Keratinocyte (primary cell): ENCODE data around the gene CES2. TPM values are rescaled to one million over a fixed set of nuclear protein-coding genes. Genes with fewer than 3 reads are reported as not detected.

Experiments used
- DNase-seq: peaks from one replicate; pipeline ENCODE4 v3.0.0-alpha.2; 2011; ENCODE audit warnings: low read depth, missing footprints, low spot score
- FAIRE-seq: peaks from 2 replicates; lab custom pipeline; 2011; peaks lifted over from hg19 to GRCh38; lab: Jason Lieb, UNC
- H2AFZ ChIP-seq: 2 replicates; pipeline ENCODE4 v1.6.0; 2012; ENCODE audit warnings: low read length, control low read depth, inconsistent platforms; ENCODE audit not compliant: control insufficient read depth
- H3K27ac ChIP-seq: 2 replicates; pipeline ENCODE4 v1.5.1; 2011; ENCODE audit warnings: low read length; ENCODE audit not compliant: control insufficient read depth, insufficient read depth
- H3K27me3 ChIP-seq: 3 replicates; pipeline ENCODE4 v1.6.0; 2011; ENCODE audit warnings: low read length; ENCODE audit not compliant: control insufficient read depth, insufficient read depth; ENCODE audit errors: extremely low read depth
- H3K36me3 ChIP-seq, 2 experiments: 2 replicates in 1 of 2; 3 replicates in 1 of 2; pipeline ENCODE4 v1.5.1; 2011; ENCODE audit warnings: low read length in 2 of 2, mild to moderate bottlenecking in 1 of 2; ENCODE audit not compliant: control insufficient read depth in 2 of 2, insufficient read depth in 2 of 2; ENCODE audit errors: extremely low read depth in 1 of 2
- H3K4me1 ChIP-seq: 3 replicates; pipeline ENCODE4 v1.5.1; 2011; ENCODE audit warnings: low read length; ENCODE audit not compliant: control insufficient read depth, insufficient read depth; ENCODE audit errors: extremely low read depth
- H3K4me2 ChIP-seq: 3 replicates; pipeline ENCODE4 v1.6.0; 2011; ENCODE audit warnings: low read depth, low read length; ENCODE audit not compliant: control insufficient read depth, insufficient read depth; ENCODE audit errors: extremely low read depth
- H3K4me3 ChIP-seq, 3 experiments: fragments of 200-600 bp in 1 of 3; sonication (generic) in 1 of 3; 2 replicates in 2 of 3; 3 replicates in 1 of 3; pipeline ENCODE4 v1.5.1; 2011 to 2016; ENCODE audit warnings: low read length in 3 of 3, mild to moderate bottlenecking in 3 of 3, control low read depth in 2 of 3, inconsistent platforms in 1 of 3, low read depth in 1 of 3, mixed read lengths in 1 of 3, mixed run types in 1 of 3, moderate library complexity in 1 of 3; ENCODE audit not compliant: control insufficient read depth in 2 of 3, insufficient read depth in 2 of 3; ENCODE audit errors: extremely low read depth in 1 of 3
- H3K79me2 ChIP-seq: 2 replicates; pipeline ENCODE4 v1.6.0; 2012; ENCODE audit warnings: low read length; ENCODE audit not compliant: control insufficient read depth, insufficient read depth
- H3K9ac ChIP-seq: 3 replicates; pipeline ENCODE4 v1.6.0; 2011; ENCODE audit warnings: low read length; ENCODE audit not compliant: control insufficient read depth, insufficient read depth; ENCODE audit errors: extremely low read depth
- H3K9me1 ChIP-seq: 3 replicates; pipeline ENCODE4 v1.6.0; 2011; ENCODE audit warnings: low read length; ENCODE audit not compliant: control insufficient read depth, insufficient read depth; ENCODE audit errors: extremely low read depth
- H3K9me3 ChIP-seq: 2 replicates; pipeline ENCODE4 v1.5.1; 2012; ENCODE audit warnings: low read depth, low read length; ENCODE audit not compliant: control insufficient read depth
- H4K20me1 ChIP-seq: 3 replicates; pipeline ENCODE4 v1.6.0; 2011; ENCODE audit warnings: low read length; ENCODE audit not compliant: control insufficient read depth, insufficient read depth; ENCODE audit errors: extremely low read depth
- EZH2 ChIP-seq: IDR thresholded peaks from one replicate; pipeline ENCODE4 v1.6.1; 2012; ENCODE audit warnings: inconsistent platforms, mild to moderate bottlenecking, low read length, moderate library complexity
- dilution Hi-C: fragments of 300-500 bp; cut with MboI; formaldehyde crosslinking; loops from one replicate; pipeline ENCODE4 v1.7.0; 2020; ENCODE audit warnings: low sequenced_read_pairs; ENCODE audit not compliant: extremely low pct_ligation_motif_present
- polyA plus RNA-seq, 5 experiments: library from polyadenylated mRNA; depleted of rRNA in 3 of 5; stranded (reverse) in 3 of 5; stranded (forward) in 1 of 5; unstranded in 1 of 5; fragments of >200 nt; gene quantifications; 1 replicate in 1 of 5; 2 replicates in 3 of 5; 3 replicates in 1 of 5; pipeline versions ENCODE4 v1.2.1 to v1.2.3, GENCODE V29; 2011 to 2012; ENCODE audit warnings: missing spikeins in 2 of 5, low read depth in 1 of 5, low replicate concordance in 1 of 5
- TF ChIP-seq, protein P1 (sequence below), 3 experiments: IDR thresholded peaks in 1 of 3; conservative IDR thresholded peaks in 1 of 3; optimal IDR thresholded peaks in 1 of 3; 2 replicates in 2 of 3; 3 replicates in 1 of 3; pipeline versions ENCODE3 to v1.5.1; 2011; ENCODE audit warnings: low read length in 3 of 3, mild to moderate bottlenecking in 3 of 3, moderate library complexity in 2 of 3, control low read depth in 1 of 3, inconsistent platforms in 1 of 3; ENCODE audit not compliant: insufficient read depth in 2 of 3; ENCODE audit errors: extremely low read depth in 1 of 3

CES2 gene
- polyA plus RNA-seq, 1 donor (not counting 4 experiments of a cell fraction or from before 2014, with no cell fraction given) = 41.6 TPM

GRCh38 chr16:66946974-66947301, 11.6 kb downstream of the CES2 start:
- no peaks in the 10 kb centered on the region for H3K9me3 ChIP-seq
- FAIRE-seq (no peak), DNase-seq (no peak)
- no peaks in the 10 kb centered on the region for H3K9me1 ChIP-seq
- TF ChIP-seq, protein P1, sequence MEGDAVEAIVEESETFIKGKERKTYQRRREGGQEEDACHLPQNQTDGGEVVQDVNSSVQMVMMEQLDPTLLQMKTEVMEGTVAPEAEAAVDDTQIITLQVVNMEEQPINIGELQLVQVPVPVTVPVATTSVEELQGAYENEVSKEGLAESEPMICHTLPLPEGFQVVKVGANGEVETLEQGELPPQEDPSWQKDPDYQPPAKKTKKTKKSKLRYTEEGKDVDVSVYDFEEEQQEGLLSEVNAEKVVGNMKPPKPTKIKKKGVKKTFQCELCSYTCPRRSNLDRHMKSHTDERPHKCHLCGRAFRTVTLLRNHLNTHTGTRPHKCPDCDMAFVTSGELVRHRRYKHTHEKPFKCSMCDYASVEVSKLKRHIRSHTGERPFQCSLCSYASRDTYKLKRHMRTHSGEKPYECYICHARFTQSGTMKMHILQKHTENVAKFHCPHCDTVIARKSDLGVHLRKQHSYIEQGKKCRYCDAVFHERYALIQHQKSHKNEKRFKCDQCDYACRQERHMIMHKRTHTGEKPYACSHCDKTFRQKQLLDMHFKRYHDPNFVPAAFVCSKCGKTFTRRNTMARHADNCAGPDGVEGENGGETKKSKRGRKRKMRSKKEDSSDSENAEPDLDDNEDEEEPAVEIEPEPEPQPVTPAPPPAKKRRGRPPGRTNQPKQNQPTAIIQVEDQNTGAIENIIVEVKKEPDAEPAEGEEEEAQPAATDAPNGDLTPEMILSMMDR (optimal IDR thresholded peaks at IDR 0.05 in 1 of 3, IDR thresholded peaks at IDR 0.05 in 1 of 3, conservative IDR thresholded peaks at IDR 0.05 in 1 of 3; ENCODE audit: extremely low read depth in 1 of 3, insufficient read depth in 2 of 3, low read length in 3 of 3) = no peak
- TF ChIP-seq EZH2 = no peak
- no peaks in the 10 kb centered on the region for H4K20me1 ChIP-seq
- no peak overlapping the region for H3K27ac ChIP-seq
- H3K27me3 ChIP-seq = no peaks in the 10 kb centered on the region
- dilution Hi-C loops = no loop called here
- H3K36me3 ChIP-seq = peaks cover 13 to 14% of the 10 kb centered on the region in 2 experiments
- H3K9ac ChIP-seq = no peak overlapping the region
- no peak overlapping the region for H3K4me3 ChIP-seq
- H2AFZ ChIP-seq = no peak overlapping the region
- no peaks in the 10 kb centered on the region for H3K79me2 ChIP-seq
- peaks cover 14% of the 10 kb centered on the region for H3K4me1 ChIP-seq
- no peak overlapping the region for H3K4me2 ChIP-seq

GRCh38 chr16:66947302-66948065, 12.2 kb downstream of the CES2 start:
- H3K9me1 ChIP-seq = no peaks in the 10 kb centered on the region
- H3K79me2 ChIP-seq = no peaks in the 10 kb centered on the region
- FAIRE-seq = peak; percentile 95
- TF ChIP-seq, protein P1 (optimal IDR thresholded peaks at IDR 0.05 in 1 of 3, IDR thresholded peaks at IDR 0.05 in 1 of 3, conservative IDR thresholded peaks at IDR 0.05 in 1 of 3; ENCODE audit: extremely low read depth in 1 of 3, insufficient read depth in 2 of 3, low read length in 3 of 3) = peak; percentile 76 to 93 (median 79)
- no peak for TF ChIP-seq EZH2
- H4K20me1 ChIP-seq = no peaks in the 10 kb centered on the region
- no peaks in the 10 kb centered on the region for H3K9me3 ChIP-seq
- H3K9ac ChIP-seq = peak overlapping the region; percentile 68
- H3K36me3 ChIP-seq = peaks cover 8% of the 10 kb centered on the region in 2 experiments
- dilution Hi-C loops = no loop called here
- peak overlapping the region; percentile 84 for H2AFZ ChIP-seq
- H3K4me3 ChIP-seq = peak overlapping the region; percentile 43 to 76 (median 69)
- H3K27me3 ChIP-seq = no peaks in the 10 kb centered on the region
- no peak for DNase-seq
- peaks cover 14% of the 10 kb centered on the region for H3K4me1 ChIP-seq
- peak overlapping the region; percentile 40 for H3K27ac ChIP-seq
- H3K4me2 ChIP-seq = peak overlapping the region; percentile 95
